Gastrocnemius medialis (tissue), 4 donors: ENCODE data around the gene HMGCL. TPM values are rescaled to one million over a fixed set of nuclear protein-coding genes. Genes with fewer than 3 reads are reported as not detected.

Experiments
- ATAC-seq, 2 donors: fragments of 150-250 bp; one replicate each; pipeline ENCODE4 v1.9.1; 2016
- DNase-seq, 2 donors: peaks; one replicate each; pipeline ENCODE4 v3.0.0-alpha.2; 2019
- H3K27ac ChIP-seq, 4 donors: fragments of 200-600 bp; sonication (generic); 1 replicate in 1 of 4; 2 replicates in 3 of 4; pipeline ENCODE4 v1.5.1; 2016 to 2018; ENCODE audit warnings: mild to moderate bottlenecking in 2 of 4, moderate library complexity in 1 of 4
- H3K27me3 ChIP-seq, 3 donors: fragments of 200-600 bp; sonication (generic) in 2 of 3; 1 replicate in 1 of 3; 2 replicates in 2 of 3; pipeline versions ENCODE4 v1.5.1 to v1.6.0; 2016 to 2019; ENCODE audit warnings: mild to moderate bottlenecking in 1 of 3, moderate library complexity in 1 of 3
- H3K36me3 ChIP-seq, 2 donors: fragments of 200-600 bp; sonication (generic) in 1 of 2; one replicate each; pipeline ENCODE4 v1.5.1; 2017 to 2018
- H3K4me1 ChIP-seq, 2 donors: fragments of 200-600 bp; sonication (generic) in 1 of 2; one replicate each; pipeline ENCODE4 v1.5.1; 2016 to 2017; ENCODE audit warnings: mild to moderate bottlenecking in 2 of 2
- H3K4me3 ChIP-seq, 4 donors: fragments of 200-600 bp; sonication (generic) in 3 of 4; 1 replicate in 1 of 4; 2 replicates in 3 of 4; pipeline ENCODE4 v1.5.1; 2016 to 2019; ENCODE audit warnings: mild to moderate bottlenecking in 2 of 4
- H3K9me3 ChIP-seq, 3 donors: fragments of 200-600 bp; sonication (generic) in 2 of 3; 1 replicate in 1 of 3; 2 replicates in 2 of 3; pipeline ENCODE4 v1.5.1; 2016 to 2019
- POLR2A ChIP-seq, 2 donors: fragments of 450-650 bp; IDR thresholded peaks; one replicate each; pipeline ENCODE4 v1.6.1; 2017; ENCODE audit warnings: antibody characterized with exemption in 2 of 2, mild to moderate bottlenecking in 2 of 2, moderate library complexity in 2 of 2
- in situ Hi-C, 4 donors: fragments of 200-750 bp; cut with MboI; loops; one replicate each; pipeline versions ENCODE4 v1.15.0 to v1.8.0; 2017; ENCODE audit warnings: low sequenced_read_pairs in 4 of 4
- intact Hi-C: fragments of 100-400 bp; cut with DNase I; formaldehyde crosslinking; loops from one replicate; pipeline ENCODE4 v1.15.1; 2023; ENCODE audit warnings: low total_unique reads
- total RNA-seq, 4 donors: library from RNA; depleted of rRNA; stranded (reverse); fragments of >200 nt; gene quantifications; one replicate each; pipeline versions ENCODE4 v1.1.0 to v1.2.3, GENCODE V29; 2016
- TF ChIP-seq, protein P1 (sequence below), 5 experiments: fragments of 450-650 bp in 3 of 5; fragments of 200-600 bp in 2 of 5; sonication (generic) in 2 of 5; IDR thresholded peaks in 4 of 5; conservative IDR thresholded peaks in 1 of 5; 1 replicate in 4 of 5; 2 replicates in 1 of 5; pipeline ENCODE4 v1.5.1; 2016 to 2019; ENCODE audit warnings: antibody characterized with exemption in 5 of 5, mild to moderate bottlenecking in 3 of 5, moderate library complexity in 3 of 5

HMGCL gene
- total RNA-seq, 4 donors from 2014 or later, result 19.1 to 30.0 (median 29.5) TPM

DNA sequence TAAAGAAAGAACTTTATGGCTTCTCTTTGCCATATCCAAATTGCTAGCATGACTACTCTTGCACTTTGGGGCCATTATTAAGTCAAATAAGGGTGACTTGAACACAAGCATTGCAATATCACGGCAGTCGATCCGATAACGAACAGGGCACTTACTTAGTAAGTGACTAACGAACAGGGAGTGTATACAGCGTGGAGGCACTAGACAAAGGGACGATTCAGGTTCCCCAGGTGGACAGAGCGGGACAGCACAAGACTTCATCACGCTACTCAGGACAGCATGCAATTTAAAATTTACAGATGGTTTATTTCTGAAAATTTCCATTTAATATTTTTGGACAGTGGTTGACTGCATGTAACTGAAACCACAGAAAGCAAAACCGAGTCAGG, 52.4 kb downstream of the HMGCL start:
- peaks cover 10 to 19% of the 10 kb centered on the region in 2 donors for H3K4me1 ChIP-seq
- H3K9me3 ChIP-seq, result no peaks in the 10 kb centered on the region
- H3K36me3 ChIP-seq, result no peaks in the 10 kb centered on the region
- TF ChIP-seq POLR2A (IDR thresholded peaks at IDR 0.05), result no peak
- TF ChIP-seq, protein P1, sequence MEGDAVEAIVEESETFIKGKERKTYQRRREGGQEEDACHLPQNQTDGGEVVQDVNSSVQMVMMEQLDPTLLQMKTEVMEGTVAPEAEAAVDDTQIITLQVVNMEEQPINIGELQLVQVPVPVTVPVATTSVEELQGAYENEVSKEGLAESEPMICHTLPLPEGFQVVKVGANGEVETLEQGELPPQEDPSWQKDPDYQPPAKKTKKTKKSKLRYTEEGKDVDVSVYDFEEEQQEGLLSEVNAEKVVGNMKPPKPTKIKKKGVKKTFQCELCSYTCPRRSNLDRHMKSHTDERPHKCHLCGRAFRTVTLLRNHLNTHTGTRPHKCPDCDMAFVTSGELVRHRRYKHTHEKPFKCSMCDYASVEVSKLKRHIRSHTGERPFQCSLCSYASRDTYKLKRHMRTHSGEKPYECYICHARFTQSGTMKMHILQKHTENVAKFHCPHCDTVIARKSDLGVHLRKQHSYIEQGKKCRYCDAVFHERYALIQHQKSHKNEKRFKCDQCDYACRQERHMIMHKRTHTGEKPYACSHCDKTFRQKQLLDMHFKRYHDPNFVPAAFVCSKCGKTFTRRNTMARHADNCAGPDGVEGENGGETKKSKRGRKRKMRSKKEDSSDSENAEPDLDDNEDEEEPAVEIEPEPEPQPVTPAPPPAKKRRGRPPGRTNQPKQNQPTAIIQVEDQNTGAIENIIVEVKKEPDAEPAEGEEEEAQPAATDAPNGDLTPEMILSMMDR (IDR thresholded peaks at IDR 0.05 in 4 of 5, conservative IDR thresholded peaks at IDR 0.05 in 1 of 5), result no peak
- ATAC-seq (no peak), DNase-seq (no peak)
- intact Hi-C loops (loop anchor here (1.0 to 2.0 kb wide), 2 partner anchors 95 to 144 kb away; partner anchors contain the start of gene FUCA1), in situ Hi-C loops (no loop called here)
- no peak overlapping the region for H3K27ac ChIP-seq
- no peaks in the 10 kb centered on the region for H3K27me3 ChIP-seq
- no peak overlapping the region for H3K4me3 ChIP-seq

DNA sequence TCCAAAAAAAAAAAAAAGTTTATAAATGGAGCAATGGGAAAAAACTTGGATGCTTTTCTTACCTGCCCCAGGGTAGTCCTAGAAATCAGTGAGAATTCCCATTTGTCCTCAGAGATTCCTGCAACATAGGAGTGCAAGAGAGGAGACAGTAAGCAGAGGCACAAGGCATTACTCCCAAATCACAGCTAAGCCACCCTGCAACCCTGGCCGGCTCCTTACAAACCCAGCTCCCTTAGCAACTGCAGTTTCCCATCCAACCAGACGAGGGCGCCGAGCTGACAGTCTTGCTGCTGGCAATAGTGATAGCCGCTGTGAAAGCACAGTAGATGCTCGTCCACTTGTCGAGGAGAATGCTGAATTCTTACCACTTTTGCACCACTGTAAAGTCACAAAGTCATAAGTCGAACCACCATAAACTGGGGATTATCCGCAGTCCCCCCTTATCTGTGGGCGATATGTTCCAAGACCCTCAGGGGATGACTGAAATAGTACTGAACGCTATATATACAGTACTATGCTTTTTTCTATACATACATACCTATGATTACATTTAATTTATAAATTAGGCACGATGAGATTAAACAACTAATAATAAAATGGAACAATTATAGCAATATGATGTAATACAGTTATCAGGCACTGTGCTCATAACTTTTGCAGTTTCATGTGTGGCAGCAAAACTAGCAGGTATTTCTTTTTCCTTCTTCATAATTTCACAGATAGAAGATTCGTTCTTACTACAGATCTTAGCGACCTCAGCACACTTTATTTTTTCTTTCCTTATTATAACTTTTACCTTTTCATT, 53.0 kb downstream of the HMGCL start:
- DNase-seq, result peak; percentile 58 to 80
- H3K27ac ChIP-seq, result no peak overlapping the region
- peaks cover 4 to 14% of the 10 kb centered on the region in 2 donors for H3K4me1 ChIP-seq
- in situ Hi-C loops, result no loop called here
- H3K27me3 ChIP-seq, result no peaks in the 10 kb centered on the region
- TF ChIP-seq, protein P1 (IDR thresholded peaks at IDR 0.05 in 4 of 5, conservative IDR thresholded peaks at IDR 0.05 in 1 of 5), result peak; percentile 69 to 93 (median 80)
- no peak for TF ChIP-seq POLR2A (IDR thresholded peaks at IDR 0.05)
- no peak overlapping the region for H3K4me3 ChIP-seq
- H3K9me3 ChIP-seq, result no peaks in the 10 kb centered on the region
- intact Hi-C loops, result loop anchor here (1.0 to 2.0 kb wide), 2 partner anchors 96 to 145 kb away; partner anchors contain the start of gene FUCA1
- H3K36me3 ChIP-seq, result no peaks in the 10 kb centered on the region
- ATAC-seq, result peak; percentile 83 to 92

DNA sequence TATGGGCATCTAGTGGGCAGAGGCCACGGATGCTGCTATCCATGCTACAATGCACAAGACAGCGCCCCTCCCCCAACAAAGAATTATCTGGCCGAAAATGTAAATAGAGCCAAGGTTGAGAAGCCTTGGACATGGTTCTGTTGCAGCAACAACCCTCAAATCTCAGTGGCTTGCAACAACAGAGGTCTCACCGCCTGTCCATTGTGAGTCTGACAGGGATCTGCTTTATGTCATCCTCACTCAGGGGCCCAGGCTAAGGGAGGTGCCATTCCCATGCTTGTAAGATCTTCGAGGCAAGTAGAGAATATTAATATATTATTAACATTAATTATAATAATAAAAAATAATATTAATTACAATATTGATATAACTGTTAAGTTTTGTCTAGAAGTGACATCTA, 56.5 kb downstream of the HMGCL start:
- ATAC-seq (no peak), DNase-seq (no peak)
- intact Hi-C loops (no loop called here), in situ Hi-C loops (no loop called here)
- Histone ChIP-seq H3K4me3 (no peak overlapping the region), H3K36me3 (peaks cover 0 to 10% of the 10 kb centered on the region in 2 donors), H3K4me1 (peaks cover 3 to 11% of the 10 kb centered on the region in 2 donors), H3K9me3 (no peaks in the 10 kb centered on the region), H3K27me3 (no peaks in the 10 kb centered on the region), H3K27ac (no peak overlapping the region)
- TF ChIP-seq, protein P1 (IDR thresholded peaks at IDR 0.05 in 4 of 5, conservative IDR thresholded peaks at IDR 0.05 in 1 of 5), result no peak
- no peak for TF ChIP-seq POLR2A (IDR thresholded peaks at IDR 0.05)

DNA sequence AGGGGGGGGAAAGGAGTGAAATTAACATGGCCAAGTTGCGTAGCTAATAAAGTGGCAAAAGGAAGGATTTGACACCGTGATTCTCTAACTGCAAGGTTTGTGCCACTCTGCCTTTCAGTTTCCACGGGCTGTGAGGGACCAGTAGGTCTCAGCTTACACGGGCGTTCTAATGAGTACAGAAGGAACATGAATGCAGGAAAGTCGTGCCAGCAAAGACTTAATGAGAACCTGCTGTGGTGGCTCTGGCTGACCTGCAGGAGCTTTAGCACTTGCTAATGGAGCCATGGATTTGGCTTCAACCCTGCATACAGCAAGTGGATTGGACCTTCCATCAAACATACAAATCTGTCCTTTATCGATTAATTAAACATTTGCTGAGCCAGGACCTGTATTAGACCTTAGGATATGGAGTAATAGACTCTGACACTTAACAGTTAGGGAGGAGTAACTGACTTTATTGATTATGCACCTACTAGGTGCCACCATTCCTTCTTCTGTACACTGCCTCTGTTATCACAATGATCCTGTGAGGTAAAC, 62.1 kb downstream of the HMGCL start:
- ATAC-seq (peak; percentile 62 to 70), DNase-seq (peak; percentile 23 to 27)
- in situ Hi-C loops (no loop called here), intact Hi-C loops (no loop called here)
- Histone ChIP-seq H3K36me3 (peaks cover 0 to 43% of the 10 kb centered on the region in 2 donors), H3K27ac (peak overlapping the region in 2 of 4 donors; percentile 2), H3K4me1 (peaks cover 55 to 56% of the 10 kb centered on the region in 2 donors), H3K27me3 (no peaks in the 10 kb centered on the region), H3K4me3 (no peak overlapping the region), H3K9me3 (no peaks in the 10 kb centered on the region)
- TF ChIP-seq POLR2A (IDR thresholded peaks at IDR 0.05), result no peak
- TF ChIP-seq, protein P1 (IDR thresholded peaks at IDR 0.05 in 4 of 5, conservative IDR thresholded peaks at IDR 0.05 in 1 of 5), result no peak
